Smooth muscle cell (in vitro differentiated cells): ENCODE measurements around the gene DHRS11. TPM values are rescaled to one million over a fixed set of nuclear protein-coding genes. Genes with fewer than 3 reads are reported as not detected.

Experiments
- DNase-seq: peaks from one replicate; lab custom pipeline; 2025; ENCODE audit not compliant: unreplicated experiment; lab: John Stamatoyannopoulos, UW
- H2AFZ ChIP-seq: fragments of 200-600 bp; sonication (generic); 2 replicates; pipeline ENCODE4 v1.6.0; 2016; ENCODE audit warnings: antibody characterized with exemption, low read depth, mild to moderate bottlenecking
- H3F3A ChIP-seq: fragments of 200-600 bp; sonication (generic); 2 replicates; pipeline ENCODE4 v1.6.0; 2017; ENCODE audit warnings: antibody characterized with exemption, low read depth
- H3K27ac ChIP-seq: fragments of 200-600 bp; sonication (generic); 2 replicates; pipeline ENCODE4 v1.5.1; 2016; ENCODE audit warnings: low read depth, mild to moderate bottlenecking
- H3K27me3 ChIP-seq: fragments of 200-600 bp; sonication (generic); 2 replicates; pipeline ENCODE4 v1.6.1; 2016; ENCODE audit warnings: low read depth, mild to moderate bottlenecking
- H3K36me3 ChIP-seq: fragments of 200-600 bp; sonication (generic); 2 replicates; pipeline ENCODE4 v1.5.1; 2016; ENCODE audit warnings: low read depth
- H3K4me1 ChIP-seq: fragments of 200-600 bp; sonication (generic); 2 replicates; pipeline ENCODE4 v1.5.1; 2016; ENCODE audit warnings: low read depth
- H3K4me2 ChIP-seq: fragments of 200-600 bp; sonication (generic); 2 replicates; pipeline ENCODE4 v1.6.0; 2016; ENCODE audit warnings: mild to moderate bottlenecking
- H3K4me3 ChIP-seq: fragments of 200-600 bp; sonication (generic); 2 replicates; pipeline ENCODE4 v1.5.1; 2016; ENCODE audit warnings: mild to moderate bottlenecking
- H3K79me2 ChIP-seq: fragments of 200-600 bp; sonication (generic); 2 replicates; pipeline ENCODE4 v1.6.0; 2016; ENCODE audit warnings: low read depth, mild to moderate bottlenecking
- H3K9ac ChIP-seq: fragments of 200-600 bp; sonication (generic); 2 replicates; pipeline ENCODE4 v1.6.0; 2016; ENCODE audit warnings: low read depth
- H3K9me3 ChIP-seq: fragments of 200-600 bp; sonication (generic); replicated peaks from 2 replicates; pipeline ENCODE4 v1.5.1; 2016; ENCODE audit warnings: low read depth
- H4K20me1 ChIP-seq: fragments of 200-600 bp; sonication (generic); 2 replicates; pipeline ENCODE4 v1.6.0; 2016; ENCODE audit warnings: low read depth
- CTCF ChIP-seq: fragments of 200-600 bp; sonication (generic); IDR thresholded peaks from 2 replicates; pipeline ENCODE4 v1.5.1; 2017; ENCODE audit warnings: borderline replicate concordance, mild to moderate bottlenecking, antibody characterized with exemption; ENCODE audit not compliant: insufficient read depth, poor library complexity, severe bottlenecking
- WGBS: methylation state at CpG from one replicate; pipeline ENCODE4 v1.1.7; 2016; ENCODE audit warnings: low lambda C conversion rate; 5-methylcytosine and 5-hydroxymethylcytosine counted together
- polyA plus RNA-seq: library from polyadenylated mRNA; unstranded; fragments of >200 nt; fragmentation: Nextera tagmentation; extraction: Ambion mirVana; gene quantifications from 2 replicates; pipeline ENCODE4 v1.2.1, GENCODE V29; 2016
- total RNA-seq: library from RNA; depleted of rRNA; stranded (reverse); fragments of >200 nt; gene quantifications from 2 replicates; pipeline ENCODE4 v1.2.3, GENCODE V29; 2014

DHRS11 gene
- total and polyA plus RNA-seq, 2 experiments from 2014 or later = 3.1 to 9.4 TPM

DNA sequence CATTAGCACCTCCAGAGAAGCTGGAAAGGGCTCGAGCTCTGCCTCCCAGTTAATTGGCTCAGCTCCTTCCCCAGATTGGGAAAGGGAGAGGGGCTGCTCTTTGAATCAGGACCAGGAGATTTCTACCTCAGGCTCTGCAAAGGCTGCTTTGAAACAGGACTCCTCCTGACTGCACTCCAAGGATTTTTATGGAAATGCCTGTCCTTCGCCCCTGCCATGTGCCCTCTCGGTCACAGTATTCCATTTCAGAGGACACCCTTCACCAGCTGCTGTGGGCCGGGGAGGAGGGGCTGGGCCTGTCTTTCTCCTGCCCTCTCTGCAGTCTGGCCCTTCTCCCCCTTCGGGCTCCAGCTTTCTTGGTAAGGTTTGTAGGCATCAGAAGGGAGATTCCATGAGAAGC, 23.3 kb downstream of the DHRS11 start:
- Histone ChIP-seq H4K20me1 (no peaks in the 10 kb centered on the region), H3K9me3 (no peaks in the 10 kb centered on the region), H3K79me2 (no peaks in the 10 kb centered on the region), H2AFZ (no peak overlapping the region), H3K4me2 (no peak overlapping the region), H3K27ac (no peak overlapping the region), H3K27me3 (no peaks in the 10 kb centered on the region), H3F3A (no peaks in the 10 kb centered on the region), H3K36me3 (no peaks in the 10 kb centered on the region), H3K9ac (no peak overlapping the region), H3K4me1 (no peaks in the 10 kb centered on the region), H3K4me3 (no peak overlapping the region)
- WGBS = 68% methylated on average over 5 of the region's 5 CpGs
- TF ChIP-seq CTCF = no peak
- DNase-seq = no peak

DNA sequence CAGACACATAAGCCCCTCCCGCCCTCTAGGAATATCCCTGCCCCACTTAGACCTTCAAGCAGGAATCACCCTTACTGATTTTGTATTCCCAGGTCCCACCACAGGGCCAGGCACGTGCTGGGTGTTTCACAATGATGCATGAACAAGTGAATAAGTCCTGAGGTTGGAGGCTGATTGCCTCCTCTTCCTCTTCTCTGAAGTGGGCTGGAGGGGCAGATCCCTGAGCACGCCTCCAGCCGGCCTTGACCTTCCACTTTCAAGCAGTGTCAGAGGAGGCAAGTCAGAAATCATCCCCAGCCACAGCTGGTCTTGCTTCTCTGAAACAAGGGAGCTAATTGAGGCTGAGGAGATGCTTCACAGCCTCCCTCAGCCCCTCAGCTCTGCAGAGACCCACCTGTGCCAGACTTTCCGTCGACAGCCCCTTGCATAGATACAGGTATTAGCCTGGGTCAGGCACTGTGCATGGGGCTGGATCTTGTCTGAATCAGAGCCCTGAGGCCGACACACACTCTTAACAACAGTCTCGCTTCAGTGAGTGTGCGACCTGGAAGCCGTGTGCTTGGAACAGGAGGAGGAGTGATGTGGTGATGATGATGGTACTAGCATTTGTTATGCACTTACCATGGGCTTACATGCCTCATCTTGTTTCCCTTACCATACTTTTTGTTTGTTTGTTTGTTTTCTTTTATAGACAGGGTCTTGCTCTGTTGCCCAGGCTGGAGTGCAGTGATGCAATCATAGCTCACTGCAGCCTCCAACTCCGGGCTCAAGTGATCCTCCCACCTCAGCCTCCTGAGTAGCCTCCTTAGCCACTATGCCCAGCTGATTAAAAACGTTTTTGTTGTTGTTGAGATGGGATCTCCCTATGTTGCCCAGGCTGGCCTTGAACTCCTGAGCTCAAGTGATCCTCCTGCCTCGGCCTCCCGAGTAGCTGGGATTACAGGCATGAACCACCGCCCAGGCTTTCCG, 24.7 kb downstream of the DHRS11 start:
- DNase-seq = no peak
- Histone ChIP-seq H3K4me1 (no peaks in the 10 kb centered on the region), H3K9ac (no peak overlapping the region), H3K27ac (no peak overlapping the region), H3K4me2 (no peak overlapping the region), H3K9me3 (no peaks in the 10 kb centered on the region), H3F3A (no peaks in the 10 kb centered on the region), H3K27me3 (no peaks in the 10 kb centered on the region), H2AFZ (no peak overlapping the region), H3K79me2 (no peaks in the 10 kb centered on the region), H3K36me3 (no peaks in the 10 kb centered on the region), H4K20me1 (no peaks in the 10 kb centered on the region), H3K4me3 (no peak overlapping the region)
- no peak for TF ChIP-seq CTCF
- WGBS = 88% methylated on average over 16 of the region's 16 CpGs

DNA sequence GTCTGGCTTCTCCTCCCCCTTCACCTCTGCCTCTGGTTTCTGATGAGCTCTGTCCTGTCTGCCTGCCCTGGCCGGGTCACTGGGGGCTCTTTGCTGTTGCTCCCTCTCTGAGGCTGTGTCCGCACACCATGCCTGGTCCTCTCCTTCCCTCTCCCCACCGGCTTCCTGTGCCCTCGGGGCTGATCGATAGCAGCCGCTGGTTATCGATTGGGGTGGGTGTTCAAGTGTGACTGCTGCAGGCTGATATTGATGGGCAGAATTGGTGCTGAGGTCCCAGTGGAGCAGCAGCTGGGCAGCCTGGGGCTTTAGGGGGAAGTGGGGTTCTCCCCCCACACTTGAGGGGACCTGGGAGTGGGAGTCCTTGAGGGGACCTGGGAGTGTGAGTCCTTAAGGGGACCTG, 26.1 kb downstream of the DHRS11 start:
- H3K79me2 ChIP-seq = no peaks in the 10 kb centered on the region
- no peaks in the 10 kb centered on the region for H3K4me1 ChIP-seq
- no peak overlapping the region for H3K4me3 ChIP-seq
- H4K20me1 ChIP-seq = no peaks in the 10 kb centered on the region
- H2AFZ ChIP-seq = no peak overlapping the region
- H3F3A ChIP-seq = no peaks in the 10 kb centered on the region
- H3K36me3 ChIP-seq = no peaks in the 10 kb centered on the region
- 90% methylated on average over 7 of the region's 7 CpGs for WGBS
- H3K9me3 ChIP-seq = no peaks in the 10 kb centered on the region
- H3K4me2 ChIP-seq = no peak overlapping the region
- no peak for DNase-seq
- H3K27me3 ChIP-seq = no peaks in the 10 kb centered on the region
- H3K9ac ChIP-seq = no peak overlapping the region
- TF ChIP-seq CTCF = no peak
- H3K27ac ChIP-seq = no peak overlapping the region
